ENCODE data around the gene YEATS2. TPM values are rescaled to one million over a fixed set of nuclear protein-coding genes. Genes with fewer than 3 reads are reported as not detected.
"Not testable (repeated sequence)": the region's sequence is repeated elsewhere in the genome, so short reads cannot be mapped to it uniquely, and the experiment has no call there.

YEATS2 gene
- total RNA-seq, 1 donor from 2014 or later: 62.2 TPM

DNA sequence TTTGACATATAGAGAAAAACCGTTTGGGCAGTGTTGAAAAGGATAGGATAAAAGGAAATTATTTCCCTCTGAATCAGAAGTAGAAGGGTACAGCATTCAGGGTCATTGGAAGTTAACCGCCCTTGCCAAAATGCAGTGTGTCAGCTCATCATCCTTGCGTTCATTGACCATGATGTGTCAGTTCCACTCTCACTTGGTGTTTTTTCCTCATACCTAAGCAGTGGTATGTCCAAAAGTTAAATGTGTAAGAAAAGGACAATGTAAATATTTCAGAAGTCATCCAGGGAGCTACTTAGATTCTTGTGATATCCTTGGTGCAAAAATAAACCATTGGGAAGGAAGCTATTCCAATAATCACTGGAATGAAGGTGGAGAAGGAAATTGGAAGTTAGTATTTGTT, 77.0 kb downstream of the YEATS2 start:
- peaks cover 50% of the 10 kb centered on the region for H3K36me3 Mint-ChIP-seq (ENCODE audit: low read depth)
- DNase-seq: no peak
- H3K9me3 Mint-ChIP-seq: no peaks in the 10 kb centered on the region
- intact Hi-C loops (cut with micrococcal nuclease): no loop called here
- H3K4me3 Mint-ChIP-seq: no peak overlapping the region
- no peaks in the 10 kb centered on the region for H3K27me3 Mint-ChIP-seq
- peaks cover 4% of the 10 kb centered on the region for H3K4me1 Mint-ChIP-seq
- no peak overlapping the region for H3K27ac Mint-ChIP-seq

DNA sequence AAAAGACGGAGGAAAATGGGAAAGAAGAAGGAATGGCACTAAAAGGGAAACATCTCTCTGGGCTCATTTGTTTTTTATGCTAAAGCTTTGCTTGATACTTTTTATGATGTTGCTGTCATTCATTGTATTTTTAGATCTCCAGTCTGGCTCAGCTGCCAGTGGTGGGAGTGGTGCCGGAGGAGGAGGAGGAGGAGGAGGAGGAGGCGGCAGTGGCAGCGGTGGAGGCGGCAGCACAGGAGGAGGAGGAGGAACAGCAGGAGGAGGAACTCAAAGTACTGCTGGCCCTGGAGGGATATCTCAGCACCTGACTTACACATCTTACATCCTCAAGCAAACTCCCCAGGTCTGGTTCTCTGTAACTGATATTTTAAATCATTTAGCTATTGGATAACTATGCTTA, 78.2 kb downstream of the YEATS2 start:
- intact Hi-C loops (cut with micrococcal nuclease): no loop called here
- peaks cover 4% of the 10 kb centered on the region for H3K4me1 Mint-ChIP-seq
- no peak for DNase-seq
- no peak overlapping the region for H3K4me3 Mint-ChIP-seq
- peaks cover 54% of the 10 kb centered on the region for H3K36me3 Mint-ChIP-seq (ENCODE audit: low read depth)
- no peaks in the 10 kb centered on the region for H3K9me3 Mint-ChIP-seq
- peak overlapping the region; percentile 68 for H3K27ac Mint-ChIP-seq
- no peaks in the 10 kb centered on the region for H3K27me3 Mint-ChIP-seq

DNA sequence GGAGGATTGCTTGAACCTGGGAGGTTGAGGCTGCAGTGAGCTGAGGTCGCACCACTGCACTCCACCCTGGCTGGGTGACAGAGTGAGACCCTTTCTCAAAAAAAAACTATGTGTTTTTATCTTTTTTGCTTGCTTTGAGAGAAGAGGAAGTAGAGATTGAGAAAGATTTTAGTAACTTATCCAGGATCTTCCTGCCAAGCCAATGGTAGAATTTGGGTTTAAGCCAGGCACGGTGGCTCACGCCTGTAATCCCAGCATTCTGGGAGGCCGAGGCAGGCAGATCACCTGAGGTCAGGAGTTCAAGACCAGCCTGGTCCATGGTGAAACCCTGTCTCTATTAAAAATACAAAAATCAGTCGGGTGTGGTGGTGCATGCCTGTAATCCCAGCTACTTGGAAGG, 78.9 kb downstream of the YEATS2 start:
- intact Hi-C loops (cut with micrococcal nuclease); H3K9me3 Mint-ChIP-seq; H3K27me3 Mint-ChIP-seq; DNase-seq; H3K4me3 Mint-ChIP-seq; H3K4me1 Mint-ChIP-seq; H3K27ac Mint-ChIP-seq: not testable (repeated sequence)
- peaks cover 56% of the 10 kb centered on the region for H3K36me3 Mint-ChIP-seq (ENCODE audit: low read depth)

DNA sequence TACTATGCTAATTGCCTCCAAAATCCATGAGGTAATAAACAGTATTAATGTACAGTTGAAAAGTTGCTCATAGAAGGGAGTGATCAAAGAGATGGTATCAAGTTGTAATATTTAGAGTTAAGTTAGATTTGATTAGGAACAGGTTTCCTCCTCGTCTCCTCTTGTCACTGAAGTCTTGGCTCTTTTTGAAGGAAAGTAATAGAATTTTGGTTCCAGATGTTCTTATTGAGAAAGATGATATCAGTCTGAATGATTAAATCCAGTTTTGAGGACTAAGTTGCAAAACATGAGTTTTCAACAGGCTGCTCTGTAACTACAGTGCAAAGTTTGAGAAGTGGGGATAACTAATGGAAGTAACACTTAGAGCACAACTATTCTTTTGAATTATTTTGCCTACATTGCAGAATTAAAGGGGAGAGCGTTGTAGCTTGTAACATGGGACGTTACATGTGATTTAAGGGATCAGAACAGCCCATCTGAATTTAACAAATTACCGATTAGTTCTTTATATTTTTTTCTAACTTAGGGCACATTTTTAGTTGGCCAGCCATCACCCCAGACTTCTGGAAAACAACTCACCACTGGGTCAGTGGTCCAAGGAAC, 79.5 kb downstream of the YEATS2 start:
- intact Hi-C loops (cut with micrococcal nuclease): no loop called here
- Mint-ChIP-seq H3K27me3 (no peaks in the 10 kb centered on the region), H3K27ac (no peak overlapping the region), H3K9me3 (no peaks in the 10 kb centered on the region), H3K36me3 (ENCODE audit: low read depth) (peaks cover 60% of the 10 kb centered on the region), H3K4me3 (no peak overlapping the region), H3K4me1 (peaks cover 4% of the 10 kb centered on the region)
- no peak for DNase-seq

DNA sequence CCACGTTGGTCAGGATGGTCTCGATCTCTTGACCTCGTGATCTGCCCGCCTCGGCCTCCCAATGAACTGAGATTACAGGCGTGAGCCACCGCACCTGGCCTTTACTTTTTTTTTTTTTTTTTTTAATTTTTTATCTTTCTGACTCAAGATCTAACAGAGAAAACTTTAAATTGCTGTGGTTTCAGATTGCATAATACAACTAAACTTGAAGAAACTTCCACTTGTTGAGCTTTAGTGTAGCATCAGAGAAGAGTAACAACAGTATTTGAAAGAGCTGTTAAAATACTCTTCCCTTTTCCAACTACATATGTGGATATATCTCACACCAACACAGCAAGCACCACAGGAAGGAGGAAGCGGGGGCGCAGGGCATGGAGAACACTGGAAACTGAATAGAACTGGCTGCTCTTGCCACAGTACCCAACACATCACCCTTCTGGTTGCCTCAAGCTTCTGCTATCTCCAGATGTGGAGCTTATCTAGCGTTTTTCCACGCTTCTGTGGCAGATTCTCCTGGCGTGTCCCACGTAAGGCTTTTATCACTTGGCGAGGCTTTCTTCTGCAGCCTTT, 82.4 kb downstream of the YEATS2 start:
- H3K4me1 Mint-ChIP-seq: peaks cover 4% of the 10 kb centered on the region
- intact Hi-C loops (cut with micrococcal nuclease): no loop called here
- no peaks in the 10 kb centered on the region for H3K9me3 Mint-ChIP-seq
- no peaks in the 10 kb centered on the region for H3K27me3 Mint-ChIP-seq
- H3K36me3 Mint-ChIP-seq (ENCODE audit: low read depth): peaks cover 65% of the 10 kb centered on the region
- H3K4me3 Mint-ChIP-seq: no peak overlapping the region
- no peak overlapping the region for H3K27ac Mint-ChIP-seq
- DNase-seq: no peak

DNA sequence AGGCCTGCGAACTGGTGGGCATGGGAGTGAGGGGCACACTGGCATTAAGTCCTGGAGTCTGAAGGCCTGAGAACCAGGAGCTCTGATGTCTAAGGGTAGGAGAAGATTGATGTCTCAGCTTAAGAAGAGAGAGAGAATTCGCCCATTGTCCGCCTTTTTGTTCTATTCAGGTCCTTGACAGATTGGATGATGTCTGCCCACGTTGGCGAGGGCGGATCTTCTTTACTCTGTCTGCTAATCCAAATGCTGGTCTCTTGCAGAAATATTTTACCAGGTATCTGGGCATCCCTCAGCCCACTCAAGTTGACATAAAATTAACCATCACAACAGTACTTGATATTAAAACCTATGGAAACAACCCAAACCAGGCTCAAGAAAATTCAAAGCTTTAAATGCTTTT, 83.6 kb downstream of the YEATS2 start:
- peaks cover 2% of the 10 kb centered on the region for H3K4me1 Mint-ChIP-seq
- no peaks in the 10 kb centered on the region for H3K27me3 Mint-ChIP-seq
- no peak overlapping the region for H3K4me3 Mint-ChIP-seq
- intact Hi-C loops (cut with micrococcal nuclease): no loop called here
- no peak for DNase-seq
- no peak overlapping the region for H3K27ac Mint-ChIP-seq
- H3K9me3 Mint-ChIP-seq: no peaks in the 10 kb centered on the region
- peaks cover 66% of the 10 kb centered on the region for H3K36me3 Mint-ChIP-seq (ENCODE audit: low read depth)

DNA sequence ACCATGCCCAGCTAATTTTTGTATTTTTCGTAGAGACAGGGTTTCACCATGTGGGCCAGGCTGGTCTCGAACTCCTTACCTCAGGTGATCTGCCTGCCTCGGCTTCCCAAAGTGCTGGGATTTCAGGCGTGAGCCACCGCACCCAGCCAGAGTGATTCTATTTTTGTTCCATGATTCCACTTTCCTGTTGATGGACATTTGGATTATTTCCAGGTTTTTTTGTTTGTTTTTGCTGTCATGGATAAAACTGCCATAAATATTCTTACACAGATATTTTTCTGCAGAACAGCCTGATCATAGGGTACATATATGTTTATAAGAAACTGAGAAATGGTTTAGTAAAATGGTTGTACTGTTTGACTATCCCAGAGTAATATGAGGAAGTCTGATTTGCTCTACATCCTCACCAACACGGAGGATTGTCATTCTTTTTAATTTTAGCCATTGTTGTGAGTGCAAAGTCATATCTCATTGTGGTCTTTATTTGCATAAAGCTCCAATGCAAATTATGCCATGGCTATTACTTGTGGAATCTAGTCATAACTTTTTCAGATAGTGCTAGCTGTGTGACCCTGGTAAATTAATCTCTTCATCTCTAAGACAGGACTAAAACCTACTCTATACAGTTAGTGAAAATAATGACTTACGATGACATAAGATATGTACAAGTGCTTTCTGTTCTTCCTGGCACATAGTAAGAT, 85.1 kb downstream of the YEATS2 start:
- no peak for DNase-seq
- H3K27me3 Mint-ChIP-seq: no peaks in the 10 kb centered on the region
- H3K4me1 Mint-ChIP-seq: peaks cover 2% of the 10 kb centered on the region
- H3K36me3 Mint-ChIP-seq (ENCODE audit: low read depth): peaks cover 68% of the 10 kb centered on the region
- H3K9me3 Mint-ChIP-seq: no peaks in the 10 kb centered on the region
- no peak overlapping the region for H3K4me3 Mint-ChIP-seq
- no peak overlapping the region for H3K27ac Mint-ChIP-seq
- intact Hi-C loops (cut with micrococcal nuclease): no loop called here

DNA sequence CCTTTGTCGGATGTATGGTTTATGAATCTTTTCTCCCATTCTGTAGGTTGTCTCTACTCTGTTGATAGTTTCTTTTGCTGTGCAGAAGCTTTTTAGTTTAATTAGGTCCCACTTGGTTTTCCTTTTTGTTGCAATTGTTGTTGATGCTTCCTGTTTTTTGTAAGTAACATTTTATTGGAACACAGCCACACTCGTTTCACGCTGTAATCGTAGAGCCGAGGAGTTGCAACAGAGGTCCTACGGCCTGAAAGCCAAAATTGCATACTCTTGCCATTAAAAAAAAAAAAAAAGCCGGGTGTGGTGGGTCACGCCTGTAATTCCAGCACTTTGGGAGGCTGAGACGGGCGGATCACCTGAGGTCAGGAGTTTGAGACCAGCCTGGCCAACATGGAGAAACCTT, 86.9 kb downstream of the YEATS2 start:
- H3K9me3 Mint-ChIP-seq; DNase-seq; H3K4me3 Mint-ChIP-seq; H3K27me3 Mint-ChIP-seq; H3K27ac Mint-ChIP-seq; intact Hi-C loops (cut with micrococcal nuclease); H3K4me1 Mint-ChIP-seq: not testable (repeated sequence)
- H3K36me3 Mint-ChIP-seq (ENCODE audit: low read depth): peaks cover 64% of the 10 kb centered on the region

DNA sequence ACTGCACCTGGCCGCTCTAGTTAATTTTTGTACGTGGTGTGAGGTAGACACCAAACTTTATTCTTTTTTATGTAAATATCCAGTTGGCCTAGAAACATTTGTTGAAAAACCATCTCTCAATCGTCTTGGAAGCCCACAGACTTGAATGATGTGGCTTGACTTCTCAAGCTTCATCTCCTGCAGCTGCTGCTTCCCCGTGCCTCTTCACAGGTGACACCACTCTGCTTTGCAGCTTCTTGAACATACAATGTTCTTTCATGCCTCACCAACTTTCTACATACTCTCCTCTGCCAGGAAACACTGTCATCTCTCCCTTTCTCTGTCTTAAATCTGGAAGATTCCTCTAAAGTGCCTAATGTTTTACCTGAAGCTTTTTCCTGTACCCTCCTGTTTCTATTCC, 92.2 kb downstream of the YEATS2 start:
- H3K27ac Mint-ChIP-seq: peak overlapping the region; percentile 38
- H3K4me1 Mint-ChIP-seq: peaks cover 10% of the 10 kb centered on the region
- DNase-seq: no peak
- H3K36me3 Mint-ChIP-seq (ENCODE audit: low read depth): peaks cover 63% of the 10 kb centered on the region
- H3K4me3 Mint-ChIP-seq: no peak overlapping the region
- intact Hi-C loops (cut with micrococcal nuclease): no loop called here
- H3K9me3 Mint-ChIP-seq: no peaks in the 10 kb centered on the region
- no peaks in the 10 kb centered on the region for H3K27me3 Mint-ChIP-seq

DNA sequence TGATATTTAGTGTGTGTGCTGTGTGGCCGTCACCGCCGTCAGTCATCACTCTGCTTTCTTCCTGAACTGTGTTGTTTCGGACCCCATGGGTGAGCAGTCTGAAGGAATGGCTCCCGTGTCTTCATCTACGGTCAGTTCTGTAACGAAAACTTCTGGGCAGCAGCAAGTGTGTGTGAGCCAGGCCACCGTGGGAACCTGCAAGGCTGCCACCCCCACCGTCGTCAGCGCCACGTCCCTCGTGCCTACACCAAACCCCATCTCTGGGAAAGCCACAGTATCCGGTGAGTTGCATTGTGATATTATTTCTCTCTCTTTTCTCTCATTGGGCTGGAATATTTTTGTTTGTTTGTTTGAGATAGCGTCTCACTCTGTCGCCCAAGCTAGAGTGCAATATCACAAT, 93.1 kb downstream of the YEATS2 start:
- no peaks in the 10 kb centered on the region for H3K9me3 Mint-ChIP-seq
- intact Hi-C loops (cut with micrococcal nuclease): no loop called here
- peaks cover 63% of the 10 kb centered on the region for H3K36me3 Mint-ChIP-seq (ENCODE audit: low read depth)

DNA sequence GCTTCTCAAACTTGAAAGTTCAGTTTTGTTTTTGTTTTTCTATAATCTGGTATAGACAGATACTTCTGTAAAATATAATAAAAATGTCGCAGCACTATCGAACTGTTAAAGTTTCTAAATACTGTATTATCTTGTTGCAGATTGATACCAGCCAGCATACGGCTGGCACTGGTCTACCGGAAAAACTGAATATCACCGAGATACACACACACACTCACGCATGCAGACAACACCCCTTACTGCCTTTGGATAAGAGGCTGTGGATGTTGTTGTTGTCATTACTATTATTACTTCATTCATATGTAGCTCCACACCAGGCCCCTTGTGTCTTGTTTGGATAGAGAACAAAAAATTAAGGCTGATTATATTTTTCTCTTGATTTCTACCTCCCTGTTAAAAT, 95.4 kb downstream of the YEATS2 start:
- Mint-ChIP-seq H3K4me3 (no peak overlapping the region), H3K4me1 (peaks cover 9% of the 10 kb centered on the region), H3K27ac (no peak overlapping the region), H3K9me3 (no peaks in the 10 kb centered on the region), H3K27me3 (no peaks in the 10 kb centered on the region), H3K36me3 (ENCODE audit: low read depth) (peaks cover 59% of the 10 kb centered on the region)
- no peak for DNase-seq
- intact Hi-C loops (cut with micrococcal nuclease): no loop called here

More for the DNA sequence above, 93.1 kb downstream of the YEATS2 start:
- peaks cover 10% of the 10 kb centered on the region for H3K4me1 Mint-ChIP-seq
- DNase-seq: no peak
- H3K27me3 Mint-ChIP-seq: no peaks in the 10 kb centered on the region
- H3K4me3 Mint-ChIP-seq: no peak overlapping the region
- no peak overlapping the region for H3K27ac Mint-ChIP-seq

DNA sequence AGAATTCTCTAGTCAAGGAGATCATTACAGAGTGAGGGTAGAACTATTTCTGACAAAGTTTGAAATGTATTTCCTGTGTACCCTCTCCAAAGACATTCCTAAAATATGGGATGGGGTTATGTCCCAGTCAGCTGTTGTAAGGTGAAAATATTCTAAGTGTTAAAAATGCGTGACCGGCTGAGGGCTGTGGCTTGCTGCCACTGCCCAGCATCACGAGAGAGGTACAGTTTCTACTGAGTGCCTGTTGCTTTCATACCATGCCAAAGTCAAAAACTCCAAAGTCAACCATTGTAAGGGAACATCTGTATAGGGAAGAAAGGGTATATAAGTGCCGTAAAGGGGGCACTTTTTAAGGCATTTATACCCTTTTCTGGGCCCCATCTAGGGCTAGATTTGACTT, 96.9 kb downstream of the YEATS2 start:
- peaks cover 5% of the 10 kb centered on the region for H3K4me1 Mint-ChIP-seq

DNA sequence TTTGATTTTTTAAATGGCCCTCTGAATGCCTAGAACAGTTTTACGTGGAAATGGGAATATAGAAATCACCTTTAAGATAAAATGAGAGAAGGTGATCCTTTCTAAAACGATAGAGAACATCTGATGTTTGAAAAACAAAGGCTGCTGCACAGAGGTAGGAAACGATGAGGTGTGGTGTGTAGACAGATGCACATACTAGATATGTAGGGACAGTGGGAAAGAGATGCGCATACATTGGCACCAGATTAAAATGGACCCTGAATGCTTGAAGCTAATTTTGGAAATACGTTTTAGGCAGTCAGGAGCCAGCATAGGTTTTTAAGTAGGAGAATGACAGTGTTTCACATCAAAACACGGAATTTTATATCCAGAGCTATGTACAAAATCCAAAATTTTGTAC, 98.8 kb downstream of the YEATS2 start:
- no peak overlapping the region for H3K27ac Mint-ChIP-seq
- no peaks in the 10 kb centered on the region for H3K9me3 Mint-ChIP-seq
- no peaks in the 10 kb centered on the region for H3K27me3 Mint-ChIP-seq
- peaks cover 66% of the 10 kb centered on the region for H3K36me3 Mint-ChIP-seq (ENCODE audit: low read depth)
- no peak for DNase-seq
- no peaks in the 10 kb centered on the region for H3K4me1 Mint-ChIP-seq
- no peak overlapping the region for H3K4me3 Mint-ChIP-seq
- intact Hi-C loops (cut with micrococcal nuclease): no loop called here

More for the DNA sequence above, 96.9 kb downstream of the YEATS2 start:
- peak overlapping the region; percentile 64 for H3K27ac Mint-ChIP-seq
- no peaks in the 10 kb centered on the region for H3K9me3 Mint-ChIP-seq
- no peak for DNase-seq
- H3K4me3 Mint-ChIP-seq: no peak overlapping the region
- no peaks in the 10 kb centered on the region for H3K27me3 Mint-ChIP-seq
- intact Hi-C loops (cut with micrococcal nuclease): no loop called here
- peaks cover 63% of the 10 kb centered on the region for H3K36me3 Mint-ChIP-seq (ENCODE audit: low read depth)

DNA sequence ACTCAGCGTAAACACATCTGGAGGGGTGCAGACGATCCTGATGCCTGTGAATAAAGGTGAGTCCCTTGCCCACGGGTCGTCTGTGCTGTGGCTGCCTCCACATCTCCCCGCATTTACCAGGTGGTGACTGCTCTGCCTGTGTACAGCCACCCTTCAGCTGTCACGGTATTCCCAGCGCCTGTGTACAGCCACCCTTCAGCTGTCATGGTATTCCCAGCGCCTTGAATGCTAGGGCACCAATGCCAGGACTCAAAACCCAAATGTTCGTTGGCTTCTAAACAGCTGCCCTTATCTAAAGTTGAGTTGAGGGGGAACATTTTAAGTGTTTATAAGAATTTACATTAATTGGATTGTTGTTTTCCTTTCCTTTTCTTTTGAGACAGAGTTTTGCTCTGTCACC, 100.4 kb downstream of the YEATS2 start:
- H3K27me3 Mint-ChIP-seq: no peaks in the 10 kb centered on the region
- no peaks in the 10 kb centered on the region for H3K4me1 Mint-ChIP-seq
- intact Hi-C loops (cut with micrococcal nuclease): no loop called here

More for the DNA sequence above, 100.4 kb downstream of the YEATS2 start:
- Mint-ChIP-seq H3K9me3 (no peaks in the 10 kb centered on the region), H3K4me3 (no peak overlapping the region), H3K36me3 (ENCODE audit: low read depth) (peaks cover 68% of the 10 kb centered on the region), H3K27ac (no peak overlapping the region)
- DNase-seq: no peak

Data from activated CD4-positive, alpha-beta T cell treated with anti-CD3 and anti-CD28 coated beads, Interleukin-2, amount 10 ng/mL, durations not matched to agents 24 days and 14 days (primary cell).